Right lobe of liver (tissue), 4 donors: Measurements from ENCODE around the gene OR1S1.

ENCODE experiments used
- POLR2A ChIP-seq: fragments of 450-650 bp; IDR thresholded peaks from one replicate; pipeline ENCODE4 v1.6.1; 2017; ENCODE audit warnings: antibody characterized with exemption, mild to moderate bottlenecking
- TF ChIP-seq, protein P1 (sequence below), 4 donors: fragments of 200-600 bp in 3 of 4; fragments of 450-650 bp in 1 of 4; IDR thresholded peaks; one replicate each; pipeline versions ENCODE4 v1.5.1 to v1.8.0; 2016 to 2022; ENCODE audit warnings: antibody characterized with exemption in 4 of 4, mild to moderate bottlenecking in 2 of 4
- donor health status: DM: no; HTN: no; CAD: no.
- donor health status: DM: no; HTN: no; CAD: no.
- donor health status: DM: no; HTN: yes; CAD: no.

DNA sequence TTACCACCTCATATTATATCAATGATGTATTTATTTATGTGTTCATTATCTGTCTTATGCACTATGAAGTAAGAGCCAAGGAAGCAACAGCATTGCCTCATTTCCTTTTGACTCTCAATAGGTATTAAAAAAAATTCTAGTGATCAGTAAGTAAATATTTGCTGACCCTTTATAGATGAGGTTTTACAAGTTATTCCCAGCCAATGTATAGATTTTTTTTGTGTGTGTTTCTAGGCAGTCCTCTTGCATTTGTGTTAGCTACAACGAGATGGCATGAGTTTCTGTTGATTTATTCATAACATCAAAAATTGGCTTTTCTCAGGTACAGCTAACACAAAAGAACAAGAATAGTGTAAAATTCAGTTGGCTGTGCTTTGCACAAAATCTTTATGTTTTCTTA is 13.2 kb upstream of the OR1S1 start:
- TF ChIP-seq, protein P1, sequence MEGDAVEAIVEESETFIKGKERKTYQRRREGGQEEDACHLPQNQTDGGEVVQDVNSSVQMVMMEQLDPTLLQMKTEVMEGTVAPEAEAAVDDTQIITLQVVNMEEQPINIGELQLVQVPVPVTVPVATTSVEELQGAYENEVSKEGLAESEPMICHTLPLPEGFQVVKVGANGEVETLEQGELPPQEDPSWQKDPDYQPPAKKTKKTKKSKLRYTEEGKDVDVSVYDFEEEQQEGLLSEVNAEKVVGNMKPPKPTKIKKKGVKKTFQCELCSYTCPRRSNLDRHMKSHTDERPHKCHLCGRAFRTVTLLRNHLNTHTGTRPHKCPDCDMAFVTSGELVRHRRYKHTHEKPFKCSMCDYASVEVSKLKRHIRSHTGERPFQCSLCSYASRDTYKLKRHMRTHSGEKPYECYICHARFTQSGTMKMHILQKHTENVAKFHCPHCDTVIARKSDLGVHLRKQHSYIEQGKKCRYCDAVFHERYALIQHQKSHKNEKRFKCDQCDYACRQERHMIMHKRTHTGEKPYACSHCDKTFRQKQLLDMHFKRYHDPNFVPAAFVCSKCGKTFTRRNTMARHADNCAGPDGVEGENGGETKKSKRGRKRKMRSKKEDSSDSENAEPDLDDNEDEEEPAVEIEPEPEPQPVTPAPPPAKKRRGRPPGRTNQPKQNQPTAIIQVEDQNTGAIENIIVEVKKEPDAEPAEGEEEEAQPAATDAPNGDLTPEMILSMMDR (IDR thresholded peaks at IDR 0.05), result no peak
- TF ChIP-seq POLR2A, result no peak
